ENCODE results near the gene EEFSEC. TPM values are rescaled to one million over a fixed set of nuclear protein-coding genes. Genes with fewer than 3 reads are reported as not detected.

Gene EEFSEC
- polyA plus RNA-seq, 1 donor (not counting 4 experiments of a cell fraction or from before 2014, with no cell fraction given) = 8.7 TPM

DNA sequence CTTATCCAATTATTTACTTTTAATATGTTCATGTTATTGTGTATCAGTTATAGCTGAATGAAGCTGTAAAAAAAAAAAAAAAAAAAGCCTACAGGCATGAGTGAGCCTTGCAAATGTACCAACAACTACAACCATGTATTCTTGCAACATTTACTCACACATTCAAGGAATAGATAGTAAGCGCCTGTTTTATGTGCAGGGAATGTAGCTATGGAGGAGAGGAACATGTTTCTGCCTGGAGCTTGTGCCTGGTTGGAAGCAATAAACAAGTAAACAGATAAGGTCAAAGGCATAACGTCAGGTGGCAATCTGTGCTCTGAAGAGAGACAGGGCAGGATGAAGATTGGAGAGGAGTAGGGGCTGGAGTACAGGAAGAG, 202.2 kb downstream of the EEFSEC start:
- Histone ChIP-seq H3K4me2 (ENCODE audit: control insufficient read depth, extremely low read depth, insufficient read depth, low read depth, low read length) (no peak overlapping the region), H3K9me3 (ENCODE audit: control insufficient read depth, low read depth, low read length) (no peaks in the 10 kb centered on the region), H2AFZ (ENCODE audit: control insufficient read depth, low read length) (no peak overlapping the region), H3K36me3 (ENCODE audit: control insufficient read depth in 2 of 2, extremely low read depth in 1 of 2, insufficient read depth in 2 of 2, low read length in 2 of 2) (peaks cover 0 to 5% of the 10 kb centered on the region in 2 experiments), H3K27me3 (ENCODE audit: control insufficient read depth, extremely low read depth, insufficient read depth, low read length) (no peaks in the 10 kb centered on the region), H3K27ac (ENCODE audit: control insufficient read depth, insufficient read depth, low read length) (no peak overlapping the region), H3K9ac (ENCODE audit: control insufficient read depth, extremely low read depth, insufficient read depth, low read length) (no peak overlapping the region), H4K20me1 (ENCODE audit: control insufficient read depth, extremely low read depth, insufficient read depth, low read length) (no peaks in the 10 kb centered on the region), H3K4me1 (ENCODE audit: control insufficient read depth, extremely low read depth, insufficient read depth, low read length) (no peaks in the 10 kb centered on the region), H3K9me1 (ENCODE audit: control insufficient read depth, extremely low read depth, insufficient read depth, low read length) (no peaks in the 10 kb centered on the region), H3K4me3 (ENCODE audit: control insufficient read depth in 2 of 3, extremely low read depth in 1 of 3, insufficient read depth in 2 of 3, low read depth in 1 of 3, low read length in 3 of 3) (no peak overlapping the region), H3K79me2 (ENCODE audit: control insufficient read depth, insufficient read depth, low read length) (no peaks in the 10 kb centered on the region)
- DNase-seq (ENCODE audit: low read depth, low spot score) = no peak
- FAIRE-seq = no peak
- TF ChIP-seq EZH2 (IDR thresholded peaks at IDR 0.05; ENCODE audit: low read length) = no peak
- TF ChIP-seq, protein P1, sequence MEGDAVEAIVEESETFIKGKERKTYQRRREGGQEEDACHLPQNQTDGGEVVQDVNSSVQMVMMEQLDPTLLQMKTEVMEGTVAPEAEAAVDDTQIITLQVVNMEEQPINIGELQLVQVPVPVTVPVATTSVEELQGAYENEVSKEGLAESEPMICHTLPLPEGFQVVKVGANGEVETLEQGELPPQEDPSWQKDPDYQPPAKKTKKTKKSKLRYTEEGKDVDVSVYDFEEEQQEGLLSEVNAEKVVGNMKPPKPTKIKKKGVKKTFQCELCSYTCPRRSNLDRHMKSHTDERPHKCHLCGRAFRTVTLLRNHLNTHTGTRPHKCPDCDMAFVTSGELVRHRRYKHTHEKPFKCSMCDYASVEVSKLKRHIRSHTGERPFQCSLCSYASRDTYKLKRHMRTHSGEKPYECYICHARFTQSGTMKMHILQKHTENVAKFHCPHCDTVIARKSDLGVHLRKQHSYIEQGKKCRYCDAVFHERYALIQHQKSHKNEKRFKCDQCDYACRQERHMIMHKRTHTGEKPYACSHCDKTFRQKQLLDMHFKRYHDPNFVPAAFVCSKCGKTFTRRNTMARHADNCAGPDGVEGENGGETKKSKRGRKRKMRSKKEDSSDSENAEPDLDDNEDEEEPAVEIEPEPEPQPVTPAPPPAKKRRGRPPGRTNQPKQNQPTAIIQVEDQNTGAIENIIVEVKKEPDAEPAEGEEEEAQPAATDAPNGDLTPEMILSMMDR (optimal IDR thresholded peaks at IDR 0.05 in 1 of 3, IDR thresholded peaks at IDR 0.05 in 1 of 3, conservative IDR thresholded peaks at IDR 0.05 in 1 of 3; ENCODE audit: extremely low read depth in 1 of 3, insufficient read depth in 2 of 3, low read length in 3 of 3) = no peak
- dilution Hi-C loops (cut with MboI; ENCODE audit: extremely low pct_ligation_motif_present, low sequenced_read_pairs) = no loop called here

GRCh38 chr3:128356822-128357221, 203.5 kb downstream of the EEFSEC start:
- Histone ChIP-seq H3K4me3 (ENCODE audit: control insufficient read depth in 2 of 3, extremely low read depth in 1 of 3, insufficient read depth in 2 of 3, low read depth in 1 of 3, low read length in 3 of 3) (no peak overlapping the region), H3K4me1 (ENCODE audit: control insufficient read depth, extremely low read depth, insufficient read depth, low read length) (no peaks in the 10 kb centered on the region), H2AFZ (ENCODE audit: control insufficient read depth, low read length) (no peak overlapping the region), H3K9ac (ENCODE audit: control insufficient read depth, extremely low read depth, insufficient read depth, low read length) (no peak overlapping the region), H3K27me3 (ENCODE audit: control insufficient read depth, extremely low read depth, insufficient read depth, low read length) (no peaks in the 10 kb centered on the region), H3K9me3 (ENCODE audit: control insufficient read depth, low read depth, low read length) (no peaks in the 10 kb centered on the region), H3K79me2 (ENCODE audit: control insufficient read depth, insufficient read depth, low read length) (no peaks in the 10 kb centered on the region), H4K20me1 (ENCODE audit: control insufficient read depth, extremely low read depth, insufficient read depth, low read length) (no peaks in the 10 kb centered on the region), H3K4me2 (ENCODE audit: control insufficient read depth, extremely low read depth, insufficient read depth, low read depth, low read length) (no peak overlapping the region), H3K27ac (ENCODE audit: control insufficient read depth, insufficient read depth, low read length) (no peak overlapping the region), H3K9me1 (ENCODE audit: control insufficient read depth, extremely low read depth, insufficient read depth, low read length) (no peaks in the 10 kb centered on the region), H3K36me3 (ENCODE audit: control insufficient read depth in 2 of 2, extremely low read depth in 1 of 2, insufficient read depth in 2 of 2, low read length in 2 of 2) (peaks cover 0 to 5% of the 10 kb centered on the region in 2 experiments)
- TF ChIP-seq, protein P1 (optimal IDR thresholded peaks at IDR 0.05 in 1 of 3, IDR thresholded peaks at IDR 0.05 in 1 of 3, conservative IDR thresholded peaks at IDR 0.05 in 1 of 3; ENCODE audit: extremely low read depth in 1 of 3, insufficient read depth in 2 of 3, low read length in 3 of 3) = no peak
- TF ChIP-seq EZH2 (IDR thresholded peaks at IDR 0.05; ENCODE audit: low read length) = no peak
- dilution Hi-C loops (cut with MboI; ENCODE audit: extremely low pct_ligation_motif_present, low sequenced_read_pairs) = no loop called here
- FAIRE-seq (no peak), DNase-seq (ENCODE audit: low read depth, low spot score) (no peak)
